Fibroblast of the aortic adventitia (primary cell): ENCODE data around the gene INPPL1. TPM values are rescaled to one million over a fixed set of nuclear protein-coding genes. Genes with fewer than 3 reads are reported as not detected.
"Not testable (repeated sequence)": the region's sequence is repeated elsewhere in the genome, so short reads cannot be mapped to it uniquely, and the experiment has no call there.

Experiments
- DNase-seq: peaks from one replicate; pipeline ENCODE4 v3.0.0-alpha.2; 2010; ENCODE audit warnings: low read depth
- H3K4me3 ChIP-seq: 2 replicates; pipeline ENCODE4 v1.5.1; 2011; ENCODE audit warnings: low read depth, mild to moderate bottlenecking, control low read depth, low read length, moderate library complexity
- total RNA-seq: library from RNA; depleted of rRNA; stranded (reverse); fragments of >200 nt; gene quantifications from 2 replicates; pipeline ENCODE4 v1.2.3, GENCODE V29; 2012; ENCODE audit warnings: low replicate concordance
- TF ChIP-seq, protein P1 (sequence below): IDR thresholded peaks from 2 replicates; pipeline ENCODE4 v1.5.1; 2011; ENCODE audit warnings: mild to moderate bottlenecking, low read length, control low read depth, inconsistent platforms; ENCODE audit not compliant: insufficient read depth

The INPPL1 gene
- total RNA-seq, 1 donor, result 54.6 TPM

DNA sequence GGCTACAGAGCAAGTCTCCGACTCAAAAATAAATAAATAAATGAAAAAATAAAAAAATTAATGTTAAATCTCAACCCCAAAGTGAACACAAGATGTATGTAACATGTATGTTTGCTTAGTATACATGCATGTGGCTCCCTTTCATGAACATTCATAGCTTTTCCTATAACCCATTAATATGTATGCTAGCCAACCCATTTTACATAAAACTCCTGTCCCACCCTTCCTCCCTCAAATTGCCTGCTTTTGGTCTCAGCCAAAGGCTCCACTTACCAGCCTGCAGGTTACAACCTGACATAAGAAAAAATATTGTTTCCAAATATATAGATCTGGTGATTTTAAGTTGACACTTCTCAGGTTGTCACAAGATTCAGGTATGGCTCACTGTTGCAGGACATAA is 36.3 kb upstream of the INPPL1 start:
- no peak overlapping the region for H3K4me3 ChIP-seq
- TF ChIP-seq, protein P1, sequence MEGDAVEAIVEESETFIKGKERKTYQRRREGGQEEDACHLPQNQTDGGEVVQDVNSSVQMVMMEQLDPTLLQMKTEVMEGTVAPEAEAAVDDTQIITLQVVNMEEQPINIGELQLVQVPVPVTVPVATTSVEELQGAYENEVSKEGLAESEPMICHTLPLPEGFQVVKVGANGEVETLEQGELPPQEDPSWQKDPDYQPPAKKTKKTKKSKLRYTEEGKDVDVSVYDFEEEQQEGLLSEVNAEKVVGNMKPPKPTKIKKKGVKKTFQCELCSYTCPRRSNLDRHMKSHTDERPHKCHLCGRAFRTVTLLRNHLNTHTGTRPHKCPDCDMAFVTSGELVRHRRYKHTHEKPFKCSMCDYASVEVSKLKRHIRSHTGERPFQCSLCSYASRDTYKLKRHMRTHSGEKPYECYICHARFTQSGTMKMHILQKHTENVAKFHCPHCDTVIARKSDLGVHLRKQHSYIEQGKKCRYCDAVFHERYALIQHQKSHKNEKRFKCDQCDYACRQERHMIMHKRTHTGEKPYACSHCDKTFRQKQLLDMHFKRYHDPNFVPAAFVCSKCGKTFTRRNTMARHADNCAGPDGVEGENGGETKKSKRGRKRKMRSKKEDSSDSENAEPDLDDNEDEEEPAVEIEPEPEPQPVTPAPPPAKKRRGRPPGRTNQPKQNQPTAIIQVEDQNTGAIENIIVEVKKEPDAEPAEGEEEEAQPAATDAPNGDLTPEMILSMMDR, result no peak
- DNase-seq, result no peak

DNA sequence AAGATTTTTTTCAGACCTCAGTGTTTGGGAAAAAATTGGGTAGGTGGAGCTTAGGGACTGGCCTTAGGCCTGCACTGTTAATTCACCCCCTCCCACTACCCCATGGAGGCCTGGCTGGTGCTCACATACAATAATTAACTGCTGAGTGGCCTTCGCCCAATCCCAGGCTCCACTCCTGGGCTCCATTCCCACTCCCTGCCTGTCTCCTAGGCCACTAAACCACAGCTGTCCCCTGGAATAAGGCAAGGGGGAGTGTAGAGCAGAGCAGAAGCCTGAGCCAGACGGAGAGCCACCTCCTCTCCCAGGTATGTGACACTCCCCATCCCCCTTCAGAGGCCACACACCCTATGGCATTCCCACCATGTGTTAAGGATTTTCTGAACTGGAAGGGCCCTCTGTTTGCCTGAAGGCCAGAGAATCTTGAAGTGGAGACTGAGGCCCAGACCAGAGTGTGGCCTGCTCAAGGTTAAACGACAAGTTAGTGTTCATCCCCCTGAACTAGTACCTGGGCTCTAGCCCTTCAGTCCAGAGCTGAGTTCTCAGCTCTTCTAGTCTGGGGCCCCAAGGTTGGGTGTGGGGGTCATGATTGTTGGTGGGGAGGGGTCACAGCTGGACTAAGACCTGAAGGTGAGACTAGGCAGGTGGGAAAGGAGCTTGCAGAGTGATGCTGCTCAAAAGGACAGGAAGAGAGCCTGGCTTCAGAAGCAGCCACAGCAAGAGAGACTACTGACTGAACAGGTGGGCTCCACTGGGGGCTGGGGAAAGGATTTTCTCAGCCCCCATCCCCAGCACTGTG is 34.9 kb upstream of the INPPL1 start:
- TF ChIP-seq, protein P1, result no peak
- H3K4me3 ChIP-seq, result no peak overlapping the region
- DNase-seq, result peak; percentile 16

DNA sequence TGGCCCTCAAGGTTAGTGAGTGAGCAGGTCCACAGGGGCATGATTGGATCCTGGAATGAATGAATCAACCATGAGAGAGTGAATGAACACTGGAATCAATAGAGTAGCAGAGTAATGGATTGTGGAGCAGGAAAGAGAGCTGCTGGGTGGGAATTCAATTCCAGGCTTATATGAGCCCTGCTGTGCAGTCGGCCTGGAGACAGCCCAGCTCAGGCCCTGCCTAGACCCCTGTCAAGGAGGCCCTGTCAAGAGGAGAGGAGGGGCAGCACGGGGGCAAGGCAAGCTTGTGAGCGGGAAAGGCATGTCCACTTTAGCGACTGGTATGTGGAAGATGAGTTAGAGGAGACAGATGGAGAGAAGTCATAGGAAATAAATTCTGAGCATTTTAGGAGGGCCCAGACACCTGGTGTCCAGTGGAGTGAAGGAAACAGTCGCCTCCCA is 33.9 kb upstream of the INPPL1 start:
- TF ChIP-seq, protein P1, result no peak
- no peak for DNase-seq
- H3K4me3 ChIP-seq, result no peak overlapping the region

DNA sequence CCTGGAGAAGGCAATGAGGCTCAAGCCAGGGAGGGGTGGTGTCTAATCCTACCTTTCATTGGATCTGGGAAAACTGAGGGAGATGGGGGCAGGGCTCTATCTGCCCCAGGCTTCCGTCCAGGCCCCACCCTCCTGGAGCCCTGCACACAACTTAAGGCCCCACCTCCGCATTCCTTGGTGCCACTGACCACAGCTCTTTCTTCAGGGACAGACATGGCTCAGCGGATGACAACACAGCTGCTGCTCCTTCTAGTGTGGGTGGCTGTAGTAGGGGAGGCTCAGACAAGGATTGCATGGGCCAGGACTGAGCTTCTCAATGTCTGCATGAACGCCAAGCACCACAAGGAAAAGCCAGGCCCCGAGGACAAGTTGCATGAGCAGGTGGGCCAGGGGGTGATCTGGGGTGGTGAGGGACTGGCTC is 32.6 kb upstream of the INPPL1 start, which contains the start of gene FOLR1:
TSS of gene FOLR1 (plus strand) at position 180 of the 421 bp plus-strand sequence. CDS start at position 214, 34 bp downstream.
- TF ChIP-seq, protein P1, result no peak
- no peak within 1 kb of the TSS for H3K4me3 ChIP-seq
- DNase-seq, result no peak

DNA sequence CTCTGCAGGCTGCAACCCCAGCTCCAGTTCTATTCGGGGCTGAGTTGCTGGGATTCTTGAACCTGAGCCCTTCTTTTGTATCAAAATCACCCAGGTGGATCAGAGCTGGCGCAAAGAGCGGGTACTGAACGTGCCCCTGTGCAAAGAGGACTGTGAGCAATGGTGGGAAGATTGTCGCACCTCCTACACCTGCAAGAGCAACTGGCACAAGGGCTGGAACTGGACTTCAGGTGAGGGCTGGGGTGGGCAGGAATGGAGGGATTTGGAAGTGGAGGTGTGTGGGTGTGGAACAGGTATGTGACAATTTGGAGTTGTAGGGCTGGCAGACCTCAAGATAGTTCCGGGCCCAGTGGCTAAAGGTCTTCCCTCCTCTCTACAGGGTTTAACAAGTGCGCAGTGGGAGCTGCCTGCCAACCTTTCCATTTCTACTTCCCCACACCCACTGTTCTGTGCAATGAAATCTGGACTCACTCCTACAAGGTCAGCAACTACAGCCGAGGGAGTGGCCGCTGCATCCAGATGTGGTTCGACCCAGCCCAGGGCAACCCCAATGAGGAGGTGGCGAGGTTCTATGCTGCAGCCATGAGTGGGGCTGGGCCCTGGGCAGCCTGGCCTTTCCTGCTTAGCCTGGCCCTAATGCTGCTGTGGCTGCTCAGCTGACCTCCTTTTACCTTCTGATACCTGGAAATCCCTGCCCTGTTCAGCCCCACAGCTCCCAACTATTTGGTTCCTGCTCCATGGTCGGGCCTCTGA is 28.9 kb upstream of the INPPL1 start:
- no peak for DNase-seq
- TF ChIP-seq, protein P1, result no peak
- H3K4me3 ChIP-seq, result no peak overlapping the region

DNA sequence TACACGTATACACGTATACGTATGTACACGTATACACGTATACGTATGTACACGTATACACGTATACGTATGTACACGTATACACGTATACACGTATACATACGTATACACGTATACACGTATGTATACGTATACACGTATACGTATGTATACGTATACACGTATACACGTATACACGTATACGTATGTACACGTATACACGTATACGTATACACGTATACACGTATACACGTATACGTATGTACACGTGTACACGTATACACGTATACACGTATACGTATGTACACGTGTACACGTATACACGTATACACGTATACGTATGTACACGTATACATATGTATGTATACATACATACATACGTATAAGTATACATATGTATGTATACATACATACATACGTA is 23.1 kb upstream of the INPPL1 start:
- not testable (repeated sequence) for DNase-seq, H3K4me3 ChIP-seq

DNA sequence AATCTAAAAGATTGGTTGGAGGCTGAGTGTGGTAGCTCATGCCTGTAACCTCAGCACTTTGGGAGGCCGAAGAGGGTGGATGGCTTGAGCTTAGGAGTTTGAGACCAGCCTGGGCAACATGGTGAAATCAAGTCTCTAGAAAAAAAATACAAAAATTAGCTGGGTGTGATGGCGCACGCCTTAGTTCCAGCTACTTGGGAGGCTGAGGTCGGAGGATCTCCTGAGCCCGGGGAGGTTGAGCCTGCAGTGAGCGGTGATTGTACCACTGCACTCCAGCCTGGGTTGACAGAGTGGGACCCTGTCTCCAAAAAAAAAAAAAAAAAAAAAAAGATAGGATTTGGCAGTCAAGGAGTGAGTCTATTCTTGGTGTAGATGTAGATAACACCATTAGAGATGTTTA is 22.0 kb upstream of the INPPL1 start:
- TF ChIP-seq, protein P1, result no peak
- no peak overlapping the region for H3K4me3 ChIP-seq

More for the DNA sequence above, 22.0 kb upstream of the INPPL1 start:
- DNase-seq, result no peak
